ENCODE data around the gene LEFTY1. TPM values are rescaled to one million over a fixed set of nuclear protein-coding genes. Genes with fewer than 3 reads are reported as not detected.
A peak's percentile ranks its signal among the peaks of the same experiment; 100 is the strongest.

LEFTY1 gene
- total and polyA plus RNA-seq, 4 donors: 0.42 to 1.4 (median 0.87) TPM

DNA sequence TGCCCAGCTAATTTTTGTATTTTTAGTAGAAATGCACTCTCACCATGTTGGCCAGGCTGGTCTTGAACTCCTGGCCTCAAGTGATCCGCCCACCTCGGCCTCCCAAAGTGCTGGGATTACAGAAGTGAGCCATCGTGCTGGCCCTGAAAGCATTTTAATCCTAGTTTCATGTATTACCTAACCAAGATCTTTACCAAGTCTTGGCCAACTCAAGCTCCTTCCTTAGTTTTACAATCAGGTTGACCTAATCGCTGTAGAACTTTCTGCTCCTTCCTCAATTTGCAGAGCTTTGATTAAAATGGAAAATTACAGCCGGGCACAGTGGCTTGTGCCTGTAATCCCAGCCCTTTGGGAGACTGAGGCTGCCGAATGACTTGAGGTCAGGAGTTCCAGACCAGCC, 3.6 kb downstream of the LEFTY1 start:
- no peaks in the 10 kb centered on the region for H3K9me3 ChIP-seq (ENCODE audit: control insufficient read depth in 4 of 4, low read length in 3 of 4)
- 87% methylated on average over 6 of the region's 6 CpGs for WGBS
- no peak overlapping the region for H3K9ac ChIP-seq (ENCODE audit: low read depth in 1 of 2, low read length in 2 of 2)
- H3K4me3 ChIP-seq (ENCODE audit: low read depth in 1 of 3, low read length in 3 of 3): no peak overlapping the region
- peak overlapping the region in 1 of 2 donors; percentile 5 for H3K27ac ChIP-seq (ENCODE audit: low read depth in 1 of 2, low read length in 2 of 2)
- no peak for DNase-seq (ENCODE audit: low spot score)
- TF ChIP-seq YY1 (IDR thresholded peaks at IDR 0.05) (no peak), HNF4A (conservative IDR thresholded peaks at IDR 0.05) (no peak), ZBTB33 (IDR thresholded peaks at IDR 0.05) (no peak), HNF4G (IDR thresholded peaks at IDR 0.05) (no peak), GABPA (IDR thresholded peaks at IDR 0.05 in 1 of 2, conservative IDR thresholded peaks at IDR 0.05 in 1 of 2) (no peak), FOXA2 (IDR thresholded peaks at IDR 0.05) (no peak), TAF1 (conservative IDR thresholded peaks at IDR 0.05) (no peak), RXRA (IDR thresholded peaks at IDR 0.05) (no peak), NR2F2 (IDR thresholded peaks at IDR 0.05) (no peak), RAD21 (IDR thresholded peaks at IDR 0.05) (no peak), FOXA1 (IDR thresholded peaks at IDR 0.05) (no peak), EGR1 (IDR thresholded peaks at IDR 0.05; ENCODE audit: low read depth in 2 of 2) (no peak), JUND (IDR thresholded peaks at IDR 0.05) (no peak), MAX (IDR thresholded peaks at IDR 0.05) (no peak), SP1 (IDR thresholded peaks at IDR 0.05) (no peak)
- TF ChIP-seq, protein P1, sequence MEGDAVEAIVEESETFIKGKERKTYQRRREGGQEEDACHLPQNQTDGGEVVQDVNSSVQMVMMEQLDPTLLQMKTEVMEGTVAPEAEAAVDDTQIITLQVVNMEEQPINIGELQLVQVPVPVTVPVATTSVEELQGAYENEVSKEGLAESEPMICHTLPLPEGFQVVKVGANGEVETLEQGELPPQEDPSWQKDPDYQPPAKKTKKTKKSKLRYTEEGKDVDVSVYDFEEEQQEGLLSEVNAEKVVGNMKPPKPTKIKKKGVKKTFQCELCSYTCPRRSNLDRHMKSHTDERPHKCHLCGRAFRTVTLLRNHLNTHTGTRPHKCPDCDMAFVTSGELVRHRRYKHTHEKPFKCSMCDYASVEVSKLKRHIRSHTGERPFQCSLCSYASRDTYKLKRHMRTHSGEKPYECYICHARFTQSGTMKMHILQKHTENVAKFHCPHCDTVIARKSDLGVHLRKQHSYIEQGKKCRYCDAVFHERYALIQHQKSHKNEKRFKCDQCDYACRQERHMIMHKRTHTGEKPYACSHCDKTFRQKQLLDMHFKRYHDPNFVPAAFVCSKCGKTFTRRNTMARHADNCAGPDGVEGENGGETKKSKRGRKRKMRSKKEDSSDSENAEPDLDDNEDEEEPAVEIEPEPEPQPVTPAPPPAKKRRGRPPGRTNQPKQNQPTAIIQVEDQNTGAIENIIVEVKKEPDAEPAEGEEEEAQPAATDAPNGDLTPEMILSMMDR (IDR thresholded peaks at IDR 0.05; ENCODE audit: low read depth, low read length, missing input control): no peak
- TF ChIP-seq, protein P2, sequence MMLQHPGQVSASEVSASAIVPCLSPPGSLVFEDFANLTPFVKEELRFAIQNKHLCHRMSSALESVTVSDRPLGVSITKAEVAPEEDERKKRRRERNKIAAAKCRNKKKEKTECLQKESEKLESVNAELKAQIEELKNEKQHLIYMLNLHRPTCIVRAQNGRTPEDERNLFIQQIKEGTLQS (IDR thresholded peaks at IDR 0.05): no peak
- TF ChIP-seq, protein P3, sequence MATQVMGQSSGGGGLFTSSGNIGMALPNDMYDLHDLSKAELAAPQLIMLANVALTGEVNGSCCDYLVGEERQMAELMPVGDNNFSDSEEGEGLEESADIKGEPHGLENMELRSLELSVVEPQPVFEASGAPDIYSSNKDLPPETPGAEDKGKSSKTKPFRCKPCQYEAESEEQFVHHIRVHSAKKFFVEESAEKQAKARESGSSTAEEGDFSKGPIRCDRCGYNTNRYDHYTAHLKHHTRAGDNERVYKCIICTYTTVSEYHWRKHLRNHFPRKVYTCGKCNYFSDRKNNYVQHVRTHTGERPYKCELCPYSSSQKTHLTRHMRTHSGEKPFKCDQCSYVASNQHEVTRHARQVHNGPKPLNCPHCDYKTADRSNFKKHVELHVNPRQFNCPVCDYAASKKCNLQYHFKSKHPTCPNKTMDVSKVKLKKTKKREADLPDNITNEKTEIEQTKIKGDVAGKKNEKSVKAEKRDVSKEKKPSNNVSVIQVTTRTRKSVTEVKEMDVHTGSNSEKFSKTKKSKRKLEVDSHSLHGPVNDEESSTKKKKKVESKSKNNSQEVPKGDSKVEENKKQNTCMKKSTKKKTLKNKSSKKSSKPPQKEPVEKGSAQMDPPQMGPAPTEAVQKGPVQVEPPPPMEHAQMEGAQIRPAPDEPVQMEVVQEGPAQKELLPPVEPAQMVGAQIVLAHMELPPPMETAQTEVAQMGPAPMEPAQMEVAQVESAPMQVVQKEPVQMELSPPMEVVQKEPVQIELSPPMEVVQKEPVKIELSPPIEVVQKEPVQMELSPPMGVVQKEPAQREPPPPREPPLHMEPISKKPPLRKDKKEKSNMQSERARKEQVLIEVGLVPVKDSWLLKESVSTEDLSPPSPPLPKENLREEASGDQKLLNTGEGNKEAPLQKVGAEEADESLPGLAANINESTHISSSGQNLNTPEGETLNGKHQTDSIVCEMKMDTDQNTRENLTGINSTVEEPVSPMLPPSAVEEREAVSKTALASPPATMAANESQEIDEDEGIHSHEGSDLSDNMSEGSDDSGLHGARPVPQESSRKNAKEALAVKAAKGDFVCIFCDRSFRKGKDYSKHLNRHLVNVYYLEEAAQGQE (IDR thresholded peaks at IDR 0.05): no peak
- H3K36me3 ChIP-seq (ENCODE audit: control insufficient read depth in 4 of 4, insufficient read depth in 3 of 4, low read depth in 1 of 4, low read length in 3 of 4): no peaks in the 10 kb centered on the region
- peaks cover 20 to 58% (median 45%) of the 10 kb centered on the region in 4 donors for H3K4me1 ChIP-seq (ENCODE audit: control insufficient read depth in 4 of 4, insufficient read depth in 4 of 4, low read length in 3 of 4)
- H3K27me3 ChIP-seq (ENCODE audit: control insufficient read depth in 4 of 4, insufficient read depth in 4 of 4, low read length in 3 of 4): no peaks in the 10 kb centered on the region
